ENCODE results near the gene PMCH. TPM values are rescaled to one million over a fixed set of nuclear protein-coding genes. Genes with fewer than 3 reads are reported as not detected.
"Not testable (repeated sequence)": the region's sequence is repeated elsewhere in the genome, so short reads cannot be mapped to it uniquely, and the experiment has no call there.

PMCH gene, protein sequence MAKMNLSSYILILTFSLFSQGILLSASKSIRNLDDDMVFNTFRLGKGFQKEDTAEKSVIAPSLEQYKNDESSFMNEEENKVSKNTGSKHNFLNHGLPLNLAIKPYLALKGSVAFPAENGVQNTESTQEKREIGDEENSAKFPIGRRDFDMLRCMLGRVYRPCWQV
- total RNA-seq: not detected

DNA sequence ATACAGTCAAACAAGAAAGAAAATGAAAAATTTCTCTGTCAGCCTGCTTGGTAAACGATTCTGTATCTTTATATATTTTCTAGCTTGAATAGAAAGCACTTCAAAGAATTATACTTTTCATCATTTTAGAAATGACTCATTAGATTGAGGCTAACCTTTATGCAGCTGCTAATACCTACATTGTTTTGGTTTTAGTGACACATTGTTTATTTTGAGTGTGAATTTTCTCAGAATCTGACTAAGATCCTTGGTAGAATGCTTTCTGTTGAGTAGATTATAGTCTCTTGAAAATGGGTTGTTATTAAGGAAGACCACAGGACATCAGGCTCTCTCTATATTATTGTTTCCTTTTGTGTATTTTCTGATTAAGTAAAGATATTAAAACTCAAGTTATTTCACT is at the start of gene PMCH:
TSS of gene PMCH (minus strand) at position 45 of the 400 bp plus-strand sequence. CDS start 63 bp downstream, outside the sequence.
- ATAC-seq (no peak), DNase-seq (ENCODE audit: low spot score) (no peak)

DNA sequence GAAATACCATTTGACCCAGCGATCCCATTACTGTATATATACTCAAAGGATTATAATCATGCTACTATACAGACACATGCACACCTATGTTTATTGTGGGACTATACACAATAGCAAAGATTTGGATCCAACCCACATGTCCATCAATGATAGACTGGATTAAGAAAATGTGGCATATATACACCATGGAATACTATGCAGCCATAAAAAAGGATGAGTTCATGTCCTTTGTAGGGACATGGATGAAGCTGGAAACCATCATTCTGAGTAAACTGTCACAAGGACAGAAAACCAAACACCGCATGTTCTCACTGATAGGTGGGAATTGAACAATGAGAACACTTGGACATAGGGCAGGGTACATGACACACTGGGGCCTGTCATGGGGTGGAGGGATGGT is 43.2 kb upstream of the PMCH start:
- DNase-seq (ENCODE audit: low spot score); ATAC-seq: not testable (repeated sequence)

DNA sequence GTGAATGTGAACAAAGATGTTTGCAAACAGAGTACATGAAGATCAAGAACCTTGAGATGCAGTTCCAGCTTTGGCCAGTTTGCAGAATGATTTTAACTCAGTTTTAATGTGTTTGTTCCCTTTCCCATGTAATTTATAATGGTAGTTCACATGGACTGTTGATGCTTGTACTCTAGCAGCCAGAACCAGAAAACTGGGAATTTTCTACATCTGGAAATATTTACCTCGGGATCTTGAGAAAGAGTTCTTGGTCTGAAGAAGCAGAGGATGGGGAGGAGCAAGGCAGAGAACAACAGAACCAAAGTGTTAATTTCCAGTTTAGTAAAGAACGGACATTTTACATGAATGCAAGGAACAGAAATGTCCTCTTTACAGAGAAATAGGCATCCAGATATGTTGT is 37.0 kb upstream of the PMCH start:
- ATAC-seq (no peak), DNase-seq (ENCODE audit: low spot score) (no peak)

DNA sequence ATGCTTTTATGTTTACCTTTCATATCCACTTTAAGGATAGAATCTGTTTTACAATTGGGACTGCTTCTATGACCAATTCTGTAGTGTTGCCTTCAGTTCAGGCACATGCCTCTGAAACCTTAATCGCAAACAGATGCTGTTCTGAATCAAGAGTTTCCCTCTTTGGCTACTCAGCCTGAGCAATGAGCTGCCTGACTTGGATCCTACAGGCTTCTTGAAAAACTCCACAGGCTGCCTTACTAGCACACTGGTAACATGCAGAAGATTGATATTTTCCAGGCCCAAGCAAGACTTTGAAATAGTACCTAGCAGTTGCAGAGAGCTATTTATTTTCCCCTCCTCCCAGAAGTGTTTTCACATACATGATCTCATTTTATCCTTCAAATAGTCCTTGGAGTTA is 34.8 kb upstream of the PMCH start:
- ATAC-seq: no peak
- no peak for DNase-seq (ENCODE audit: low spot score)

DNA sequence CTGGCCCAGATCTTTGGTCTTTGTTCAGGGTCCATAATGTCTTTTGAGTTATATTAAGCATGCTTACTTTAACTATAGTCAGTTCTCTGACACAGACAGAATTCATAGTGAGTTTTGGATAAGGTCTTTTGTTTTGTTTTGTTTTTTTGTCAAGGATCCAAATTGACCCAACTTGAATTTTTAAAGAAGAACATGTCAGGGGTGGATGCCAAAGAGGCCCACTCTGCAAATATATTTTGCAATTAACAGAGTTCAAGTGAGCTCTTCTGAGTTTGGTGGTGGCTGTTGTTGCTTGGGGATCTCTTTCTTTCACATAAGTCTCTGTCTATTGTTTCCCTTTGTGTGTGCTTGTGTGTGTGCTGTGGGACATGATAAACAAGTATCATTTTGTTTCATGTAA is 34.4 kb upstream of the PMCH start:
- DNase-seq (ENCODE audit: low spot score): no peak
- no peak for ATAC-seq

DNA sequence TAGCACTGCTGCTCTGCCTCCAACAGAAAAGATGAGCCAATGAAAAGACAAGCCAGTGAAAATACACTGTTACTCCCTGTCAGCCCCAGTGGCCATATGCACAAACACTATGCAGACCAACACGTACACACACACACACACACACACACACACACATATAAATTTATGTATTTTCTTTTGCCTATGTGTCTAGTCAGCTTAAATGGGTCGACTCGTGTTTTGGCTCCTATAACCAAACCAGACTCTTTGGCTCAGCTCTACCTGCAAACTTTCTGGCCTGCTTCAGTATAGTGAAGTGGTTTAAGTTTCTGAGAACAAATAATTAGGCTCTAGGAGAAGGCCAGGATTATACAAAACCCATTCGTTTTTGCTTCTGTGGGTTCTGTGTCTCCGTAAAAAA is 30.3 kb upstream of the PMCH start:
- no peak for DNase-seq (ENCODE audit: low spot score)
- ATAC-seq: no peak

DNA sequence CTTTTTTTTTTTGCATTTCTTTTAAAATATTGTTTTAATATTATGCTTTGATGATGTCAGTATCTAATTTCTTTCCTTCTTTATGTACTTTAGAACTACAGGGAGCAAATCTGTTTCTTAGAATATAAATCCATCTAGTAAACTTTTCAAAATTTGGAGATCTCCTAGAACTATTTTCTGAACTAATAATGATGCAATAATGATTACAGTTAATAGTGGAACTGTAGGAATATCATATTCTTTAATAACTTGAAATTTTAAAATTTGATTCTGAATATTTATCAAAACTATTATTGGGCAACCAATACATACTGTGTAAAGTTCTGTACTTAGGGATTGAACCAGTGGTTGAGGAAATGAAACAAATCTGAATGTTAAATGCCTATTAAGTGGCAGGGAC is 23.1 kb upstream of the PMCH start:
- ATAC-seq: no peak
- no peak for DNase-seq (ENCODE audit: low spot score)

DNA sequence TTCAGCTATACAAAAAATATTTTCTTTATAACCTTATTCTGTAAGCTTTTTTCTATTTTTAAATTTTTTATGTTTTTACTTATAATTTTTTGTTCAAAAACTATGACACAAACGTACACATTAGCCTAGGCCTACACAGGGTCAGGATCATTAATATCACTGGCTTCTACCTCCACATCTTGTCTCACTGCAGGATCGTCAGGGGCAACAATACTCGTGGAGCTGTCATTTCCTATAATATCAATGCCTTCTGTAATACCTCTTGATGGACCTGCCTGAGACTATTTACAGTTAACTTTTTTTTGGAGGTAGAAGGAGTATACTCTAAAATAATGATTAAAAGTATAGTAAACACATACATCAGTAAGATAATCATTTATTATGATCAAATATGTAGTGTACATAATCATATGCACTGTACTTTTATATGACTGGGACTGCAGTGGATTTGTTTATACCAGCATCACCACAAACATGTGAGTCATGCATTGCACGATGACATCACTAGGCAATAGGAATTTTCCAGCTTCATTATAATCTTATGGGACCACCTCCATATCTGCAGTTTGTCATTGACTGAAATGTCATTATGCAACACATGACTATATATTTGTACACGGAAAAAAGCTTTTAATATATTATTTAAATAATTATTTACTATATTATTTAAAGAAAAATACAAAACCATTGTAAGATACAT is 18.5 kb upstream of the PMCH start:
- DNase-seq (ENCODE audit: low spot score) (no peak), ATAC-seq (no peak)

DNA sequence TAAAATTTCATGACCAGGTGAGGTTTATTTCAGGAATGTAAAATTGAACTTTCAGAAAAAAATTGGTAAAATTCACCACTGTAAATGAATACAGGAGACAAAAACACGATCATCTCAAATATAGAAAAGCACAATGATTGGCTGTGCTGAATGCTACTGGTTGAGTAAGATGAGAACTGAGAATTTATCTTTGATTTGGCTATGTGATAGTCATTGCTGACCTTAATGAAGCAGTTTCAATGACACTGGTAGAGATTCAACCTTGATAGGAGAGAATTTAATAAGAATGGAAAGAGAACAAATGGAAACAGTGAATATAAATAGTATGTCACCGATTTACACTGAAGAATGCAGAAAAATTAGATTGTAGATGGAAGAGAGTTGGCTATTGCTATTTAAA is 6.4 kb upstream of the PMCH start:
- ATAC-seq (no peak), DNase-seq (ENCODE audit: low spot score) (no peak)

DNA sequence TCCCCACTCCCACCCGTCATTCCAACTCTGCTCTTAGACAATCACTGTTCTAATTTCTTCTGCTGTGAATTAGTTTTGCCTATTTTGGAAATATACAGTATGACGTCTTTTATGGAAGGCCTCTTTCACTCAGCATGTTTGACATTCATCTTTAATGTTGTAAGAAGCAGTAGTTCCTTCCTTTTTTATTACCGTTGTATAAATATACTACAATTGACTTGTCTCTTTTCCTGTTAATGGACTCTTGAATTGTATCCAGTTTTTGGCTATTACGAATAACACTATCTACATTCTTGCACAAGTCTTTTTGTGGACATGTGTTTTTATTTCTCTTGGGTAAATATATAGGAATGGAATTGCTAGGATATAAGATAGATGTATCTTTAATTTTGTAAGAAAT is 4.9 kb upstream of the PMCH start:
- ATAC-seq: no peak
- no peak for DNase-seq (ENCODE audit: low spot score)

DNA sequence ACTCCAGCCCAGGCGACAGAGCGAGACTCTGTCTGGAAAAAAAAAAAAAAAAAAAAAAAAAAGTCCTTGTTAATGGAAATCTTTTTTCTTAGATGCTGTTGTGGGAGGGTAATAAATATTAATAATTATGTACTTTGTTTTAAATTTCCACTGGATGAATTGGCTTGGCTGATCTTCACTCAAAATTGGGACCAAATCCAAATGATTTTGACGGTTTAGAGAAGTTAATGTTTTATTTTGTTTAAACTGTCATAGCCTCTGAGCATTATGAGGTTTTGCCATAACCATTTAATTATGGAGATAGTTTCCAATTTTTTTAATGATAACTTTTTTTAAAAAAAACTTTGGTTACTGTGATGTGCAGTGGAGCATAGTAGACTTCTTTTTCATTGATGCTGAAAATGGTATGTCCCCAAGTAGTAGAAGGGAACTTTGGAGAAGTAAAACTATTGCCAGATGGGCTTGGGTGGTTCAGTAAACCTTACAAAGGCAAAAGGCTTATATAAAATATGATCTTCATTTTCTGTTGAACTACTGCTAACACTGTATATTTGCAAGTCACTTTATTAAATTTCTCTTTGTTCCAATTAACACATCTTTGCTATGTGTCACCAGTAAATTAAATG is 3.9 kb upstream of the PMCH start:
- ATAC-seq (no peak), DNase-seq (ENCODE audit: low spot score) (no peak)

DNA sequence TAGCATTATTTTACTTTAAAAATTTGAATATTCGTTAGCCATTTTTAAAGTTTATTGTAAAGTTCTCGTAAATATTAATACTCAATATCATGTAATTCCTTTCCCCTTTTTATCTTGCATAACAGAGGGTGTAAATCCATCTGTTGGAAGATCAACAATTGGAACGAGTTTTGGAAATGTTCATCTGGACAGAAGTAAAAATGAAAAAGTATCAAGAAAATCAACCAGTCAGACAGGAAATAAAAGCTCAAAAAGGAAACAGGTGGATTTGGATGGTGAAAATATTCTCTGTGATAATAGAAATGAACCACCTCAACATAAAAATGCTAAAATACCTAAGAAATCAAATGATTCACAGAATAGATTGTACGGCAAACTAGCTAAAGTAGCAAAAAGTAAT is 1.8 kb downstream of the PMCH start:
- DNase-seq (ENCODE audit: low spot score): no peak
- no peak for ATAC-seq

DNA sequence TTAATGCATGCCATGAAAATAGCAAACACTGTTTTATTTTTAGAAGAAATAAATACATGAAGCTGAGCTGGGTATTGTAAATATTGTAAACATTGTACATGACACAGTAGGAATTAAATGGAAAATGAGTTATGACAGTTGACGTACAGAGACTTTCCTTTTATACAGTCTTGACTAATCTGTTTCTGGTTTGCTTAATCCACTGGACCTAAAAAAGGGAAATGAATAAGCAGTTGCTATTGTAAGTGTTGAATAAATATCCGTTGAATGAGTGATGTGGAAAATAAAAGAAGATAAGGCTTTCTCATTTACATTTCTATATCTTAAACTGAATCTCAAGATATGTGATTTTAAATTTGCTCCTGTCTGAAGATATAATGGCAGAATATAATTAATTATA is 15.0 kb downstream of the PMCH start:
- ATAC-seq (no peak), DNase-seq (ENCODE audit: low spot score) (no peak)

DNA sequence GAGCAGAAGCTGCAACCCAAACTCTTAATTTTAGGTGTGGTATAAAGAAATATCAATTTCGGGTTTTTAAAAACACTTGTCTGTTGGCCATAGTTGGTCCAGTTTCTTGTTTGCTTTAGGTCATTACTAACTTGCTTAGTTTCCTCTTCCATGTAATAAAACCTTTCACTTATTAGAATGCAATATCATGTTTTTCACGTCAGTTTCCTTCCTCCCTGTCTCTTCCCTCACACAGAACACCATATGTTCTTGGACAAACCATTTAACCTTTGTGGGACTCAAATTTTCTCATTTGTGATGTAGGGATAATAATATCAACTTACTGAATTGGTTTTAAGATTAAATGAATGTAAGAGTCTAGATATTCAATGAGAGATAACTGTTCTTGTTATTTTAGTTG is 22.9 kb downstream of the PMCH start:
- ATAC-seq (no peak), DNase-seq (ENCODE audit: low spot score) (no peak)

DNA sequence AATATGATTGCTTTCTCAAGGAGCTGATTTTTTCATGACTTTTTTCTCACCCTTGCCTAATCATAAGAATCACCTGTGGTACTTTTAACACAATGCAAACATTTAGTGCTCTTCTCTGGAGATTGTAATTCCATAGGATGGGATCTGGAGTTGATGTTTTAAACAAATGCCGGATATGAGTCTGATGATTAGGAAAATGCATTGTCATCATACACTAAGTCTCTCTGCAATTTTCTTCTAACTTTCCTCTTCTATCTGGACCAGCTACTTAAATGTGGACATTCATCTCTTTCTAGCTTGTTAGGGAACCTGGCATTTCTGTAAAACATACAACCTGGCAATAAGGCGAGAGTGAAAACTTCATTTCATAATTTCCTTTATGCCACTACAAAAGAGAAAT is 23.5 kb downstream of the PMCH start:
- DNase-seq (ENCODE audit: low spot score) (no peak), ATAC-seq (no peak)

DNA sequence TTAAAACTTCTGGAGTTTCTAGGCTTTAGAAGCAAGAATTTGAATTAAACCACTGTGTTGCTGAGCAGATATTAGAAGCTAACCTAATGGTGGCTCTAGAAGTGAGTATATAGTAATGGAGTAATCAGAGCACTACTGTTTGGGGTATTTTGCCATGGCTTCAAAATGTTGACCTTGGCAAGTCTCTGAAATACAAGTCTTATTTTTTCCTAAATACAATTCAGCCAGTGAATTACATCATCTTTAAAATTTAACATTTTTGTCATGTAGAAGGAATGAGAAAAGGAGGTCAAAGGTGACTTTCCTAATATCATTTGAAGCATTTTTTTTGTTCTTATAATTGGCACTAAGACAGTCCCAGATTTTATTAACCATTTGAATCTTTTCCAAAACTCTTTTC is 25.2 kb downstream of the PMCH start:
- no peak for DNase-seq (ENCODE audit: low spot score)
- ATAC-seq: no peak

DNA sequence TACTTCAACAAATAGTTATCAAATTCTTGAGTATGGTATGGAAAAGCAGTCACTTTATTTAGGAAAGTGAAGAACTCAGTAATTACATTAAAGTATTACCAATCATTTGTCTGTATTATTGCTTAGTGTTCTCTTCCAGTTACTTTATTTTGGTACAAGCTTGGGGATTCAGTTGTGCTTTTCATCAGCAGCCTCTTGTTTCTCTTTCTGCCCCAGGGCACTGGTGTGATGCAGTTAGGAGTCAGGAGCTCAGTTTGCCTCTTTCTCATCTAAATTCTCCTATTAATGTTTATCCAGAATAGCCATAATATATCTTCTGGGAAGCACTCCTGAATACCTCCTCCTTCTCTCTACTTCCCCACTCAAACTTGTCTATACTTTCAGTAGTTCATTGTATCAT is 25.7 kb downstream of the PMCH start:
- no peak for DNase-seq (ENCODE audit: low spot score)
- ATAC-seq: no peak

DNA sequence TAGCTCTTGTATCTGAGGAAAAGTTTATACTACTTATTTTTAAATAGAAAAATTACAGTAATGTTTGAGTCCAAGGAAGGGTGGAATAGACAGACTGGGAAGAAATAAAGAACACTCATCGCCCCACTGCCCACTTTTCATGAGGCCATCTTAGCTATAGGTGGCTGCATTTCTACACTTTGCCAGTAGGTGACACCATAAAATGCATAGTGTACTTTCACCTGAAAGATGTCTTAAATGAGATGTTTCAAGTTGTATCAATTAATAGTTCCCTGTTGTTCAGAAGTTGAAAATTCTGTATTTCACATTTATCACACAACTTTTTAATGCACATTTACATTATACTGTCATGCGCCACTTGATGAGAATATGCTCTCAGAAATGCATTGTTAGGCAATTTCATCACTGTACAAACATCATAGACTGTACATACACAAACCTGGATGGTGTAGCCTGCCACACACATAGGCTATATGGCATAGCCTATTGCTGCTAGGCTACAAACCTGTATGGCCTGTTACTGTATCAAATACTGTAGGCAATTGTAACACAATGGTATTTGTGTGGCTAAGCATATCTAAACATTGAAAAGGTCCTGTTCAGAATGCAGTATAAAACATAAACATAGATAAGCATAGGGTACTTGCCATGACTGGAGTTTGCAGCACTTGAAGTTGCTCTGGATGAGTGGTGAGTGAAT is 27.6 kb downstream of the PMCH start:
- DNase-seq (ENCODE audit: low spot score) (no peak), ATAC-seq (peak; percentile 83)

DNA sequence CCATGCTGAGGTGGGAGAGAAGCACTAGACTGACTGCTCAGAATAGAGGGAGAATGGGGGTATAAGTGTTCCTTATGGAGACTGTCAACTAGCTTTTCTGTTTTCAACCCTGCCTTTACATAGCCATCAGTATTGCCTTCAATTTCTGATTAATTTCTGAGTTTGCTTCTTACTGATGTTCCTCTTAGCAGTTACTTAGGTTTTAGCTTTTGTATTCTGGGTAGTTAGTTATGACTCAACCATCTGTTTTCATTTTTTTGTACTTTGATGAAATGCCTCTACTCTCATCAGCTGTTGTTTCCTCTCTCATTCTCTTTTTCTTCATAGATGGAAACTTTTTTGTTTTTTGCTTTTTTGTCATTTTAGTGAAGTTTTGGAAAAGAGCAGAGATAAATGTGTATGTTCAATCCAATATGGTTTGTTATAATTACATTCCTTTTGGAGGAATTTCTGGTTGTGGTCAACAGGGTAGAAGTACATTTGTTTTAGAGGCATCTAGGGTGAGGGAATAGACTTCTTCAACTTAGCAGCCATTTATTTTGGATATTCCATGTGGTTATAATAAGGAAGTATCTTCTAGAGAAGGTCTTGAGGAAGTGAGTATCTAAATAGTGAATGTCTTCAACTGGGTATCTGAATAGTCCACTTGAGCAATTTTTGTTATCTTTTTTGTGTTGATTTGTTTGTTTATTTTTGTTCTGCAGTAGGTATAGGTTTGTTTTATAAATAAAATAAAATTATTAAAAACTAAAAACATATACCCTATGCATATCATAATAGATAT is 29.6 kb downstream of the PMCH start:
- DNase-seq (ENCODE audit: low spot score) (no peak), ATAC-seq (no peak)

DNA sequence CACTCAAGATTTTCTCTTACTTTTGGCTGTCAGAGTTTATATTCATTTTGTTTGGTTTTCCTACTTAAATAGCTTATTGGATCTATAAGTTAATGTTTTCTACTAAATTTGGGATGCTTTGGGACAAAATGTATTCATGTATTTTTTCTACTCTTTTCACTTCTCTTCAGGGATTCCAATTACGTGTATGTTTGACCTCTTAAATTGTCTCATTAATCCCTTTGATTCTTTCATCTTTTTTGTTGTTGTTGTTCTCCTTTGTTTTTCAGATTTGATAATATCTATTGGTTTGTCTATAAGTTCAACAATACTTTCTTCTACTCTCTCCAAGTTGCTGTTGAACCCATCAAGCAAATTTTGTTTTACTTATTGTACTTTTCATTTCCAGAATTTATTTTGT is 34.2 kb downstream of the PMCH start:
- no peak for DNase-seq (ENCODE audit: low spot score)
- ATAC-seq: no peak

DNA sequence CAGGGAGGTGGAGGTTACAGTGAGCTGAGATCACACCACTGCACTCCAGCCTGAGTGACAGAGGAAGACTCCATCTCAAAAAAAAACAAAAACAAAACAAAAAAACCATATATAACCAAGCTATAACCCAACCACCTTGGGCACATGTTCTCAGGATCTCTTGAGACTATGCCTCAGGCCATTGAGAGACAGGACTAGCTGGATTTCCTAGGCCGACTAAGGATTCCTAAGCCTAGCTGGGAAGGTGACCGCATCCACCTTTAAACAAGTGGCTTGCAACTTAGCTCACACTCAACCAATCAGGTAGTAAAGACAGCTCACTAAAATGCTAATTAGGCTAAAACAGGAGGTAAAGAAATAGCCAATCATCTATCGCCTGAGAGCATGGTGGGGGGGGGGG is 42.4 kb downstream of the PMCH start:
- ATAC-seq; DNase-seq (ENCODE audit: low spot score): not testable (repeated sequence)
